IPS-18c (cell line): Measurements from ENCODE around the gene RFC4.
"Not testable (repeated sequence)": the region's sequence is repeated elsewhere in the genome, so short reads cannot be mapped to it uniquely, and the experiment has no call there.

Experiments
- H3K4me3 ChIP-seq: 2 replicates; pipeline ENCODE4 v1.7.0; 2013; ENCODE audit warnings: low read depth, mild to moderate bottlenecking, low read length, moderate library complexity; ENCODE audit not compliant: insufficient read depth
- H3K9me3 ChIP-seq: one replicate; pipeline ENCODE4 v1.6.1; 2013; ENCODE audit warnings: mild to moderate bottlenecking, low read length, moderate library complexity; ENCODE audit not compliant: control insufficient read depth, insufficient read depth

RFC4 gene

DNA sequence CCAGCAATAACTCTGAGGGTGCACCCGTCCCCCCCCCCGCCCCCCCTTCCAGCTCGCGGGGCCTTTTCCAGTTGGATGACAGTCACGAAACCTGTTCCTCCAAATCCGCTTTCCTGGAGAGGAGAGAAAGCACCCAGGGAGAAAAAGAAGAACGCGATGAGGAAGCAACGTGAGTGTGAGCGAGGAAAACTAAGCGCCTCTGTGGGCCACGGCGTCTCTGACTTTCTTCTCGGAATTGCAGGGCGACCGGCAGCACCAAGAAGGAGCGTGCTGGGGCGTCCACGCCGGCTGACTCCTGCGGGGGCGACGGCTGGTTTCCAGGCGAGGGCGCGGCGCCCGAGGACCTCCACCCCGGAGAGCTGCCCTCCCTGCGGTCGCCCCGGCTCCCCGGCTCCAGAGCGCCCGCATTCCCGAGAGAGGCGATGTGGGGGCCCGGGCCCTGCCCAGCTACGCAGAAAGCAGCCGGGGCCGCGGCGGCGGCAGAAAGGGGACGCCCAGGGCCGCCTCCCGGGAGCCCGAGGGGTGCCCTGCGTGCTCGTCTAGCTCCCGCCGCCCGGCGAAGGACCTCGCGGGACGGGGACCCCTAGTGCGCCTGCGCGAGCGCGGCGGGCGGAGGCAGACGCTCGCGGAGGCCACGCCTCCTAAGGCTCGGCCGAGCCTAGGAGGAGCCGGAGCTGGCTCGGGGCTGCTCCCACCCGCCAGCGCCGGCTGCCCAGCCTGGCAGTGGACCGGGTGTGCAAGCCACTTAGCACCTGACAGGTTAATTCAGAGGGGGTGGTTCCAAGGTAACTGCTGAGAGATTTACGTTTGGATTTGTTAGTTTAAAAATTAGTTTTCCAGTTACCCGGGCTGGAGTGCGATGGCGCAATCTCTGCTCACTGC is 20.9 kb upstream of the RFC4 start:
- Histone ChIP-seq H3K9me3 (no peaks in the 10 kb centered on the region), H3K4me3 (peak overlapping the region; percentile 62)

DNA sequence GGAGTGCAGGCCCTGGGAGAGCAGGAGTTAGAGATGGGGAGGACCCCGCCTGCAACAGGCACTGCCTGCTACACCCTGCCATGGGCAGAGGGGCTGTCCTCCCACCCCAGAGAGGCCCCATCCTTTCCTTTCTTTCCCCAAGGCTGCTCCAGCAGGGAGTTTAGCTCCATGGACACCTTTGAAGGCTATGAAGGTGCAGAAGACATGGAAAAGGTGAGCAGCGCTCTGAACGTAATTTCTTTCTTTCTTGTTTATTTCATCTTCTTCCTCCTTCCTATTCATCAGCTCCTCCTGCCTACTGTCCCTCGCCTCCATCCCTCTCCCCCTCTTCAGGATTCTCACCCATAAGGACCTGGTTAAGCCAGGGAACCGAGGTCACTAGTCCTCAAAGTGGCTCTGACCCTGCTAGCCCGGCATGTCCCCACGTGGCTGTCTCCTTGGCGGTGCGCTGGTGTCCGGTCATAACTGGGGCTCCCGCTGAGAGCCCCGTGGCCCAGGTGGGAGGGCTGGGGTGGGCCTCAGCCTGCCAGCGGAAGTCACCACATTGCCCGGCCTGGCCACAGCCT is 20.2 kb upstream of the RFC4 start:
- Histone ChIP-seq H3K9me3 (no peaks in the 10 kb centered on the region), H3K4me3 (peak overlapping the region; percentile 62; the same call in 1 of the 2 replicates)

DNA sequence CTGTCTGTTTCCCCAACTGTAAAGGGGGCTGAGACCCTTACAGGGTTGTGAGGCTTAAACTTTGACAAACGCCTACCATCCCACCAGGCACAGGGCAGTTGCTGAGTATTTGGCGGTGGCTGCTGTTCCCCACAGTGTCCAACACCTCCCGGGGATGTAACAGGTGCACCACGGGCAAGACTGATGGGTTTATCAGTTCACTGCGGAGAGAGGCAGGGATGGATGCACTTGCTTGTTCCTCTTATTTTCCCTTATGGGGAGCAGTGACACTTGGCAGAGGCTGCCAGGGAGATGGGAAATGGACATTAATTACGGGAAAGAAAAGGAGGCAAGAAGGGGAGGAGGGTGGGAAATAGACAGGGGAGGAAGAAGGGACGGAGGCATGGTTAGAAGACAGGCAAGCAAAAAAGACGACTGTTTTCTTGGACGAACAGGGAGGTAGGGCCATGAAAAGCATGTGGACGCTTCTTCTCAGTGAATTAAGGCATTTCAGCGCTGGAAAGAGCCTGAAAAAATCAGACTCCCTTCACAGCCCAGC is 19.7 kb upstream of the RFC4 start:
- H3K9me3 ChIP-seq: no peaks in the 10 kb centered on the region
- peak overlapping the region; percentile 62 for H3K4me3 ChIP-seq

DNA sequence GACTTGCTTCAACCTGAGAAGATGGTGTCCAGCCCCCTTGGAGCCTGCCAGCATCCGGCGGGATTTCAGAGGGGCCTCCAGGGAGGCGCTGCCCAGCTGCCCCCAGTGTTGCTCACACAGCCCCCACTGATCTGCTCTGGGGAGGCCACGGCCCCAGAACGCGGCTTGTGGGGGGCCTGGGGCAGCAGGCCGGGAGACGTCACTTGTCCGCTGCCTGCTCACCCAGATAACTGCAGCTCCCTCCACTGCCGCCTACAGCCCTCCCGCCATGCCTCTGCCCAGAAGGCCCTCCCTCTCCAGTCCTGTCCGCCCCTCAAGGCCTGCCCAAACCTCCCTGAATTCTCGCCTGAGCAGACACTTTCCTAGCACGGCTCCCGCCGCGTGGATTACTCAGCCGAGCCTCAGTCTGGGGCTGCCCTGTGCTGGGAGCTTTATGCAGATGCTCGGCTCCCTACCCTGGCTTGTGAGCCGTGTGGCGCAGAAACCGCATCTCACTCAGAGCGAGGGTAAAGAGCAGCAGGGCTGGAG is 19.1 kb upstream of the RFC4 start:
- Histone ChIP-seq H3K4me3 (peak overlapping the region; percentile 62), H3K9me3 (no peaks in the 10 kb centered on the region)

DNA sequence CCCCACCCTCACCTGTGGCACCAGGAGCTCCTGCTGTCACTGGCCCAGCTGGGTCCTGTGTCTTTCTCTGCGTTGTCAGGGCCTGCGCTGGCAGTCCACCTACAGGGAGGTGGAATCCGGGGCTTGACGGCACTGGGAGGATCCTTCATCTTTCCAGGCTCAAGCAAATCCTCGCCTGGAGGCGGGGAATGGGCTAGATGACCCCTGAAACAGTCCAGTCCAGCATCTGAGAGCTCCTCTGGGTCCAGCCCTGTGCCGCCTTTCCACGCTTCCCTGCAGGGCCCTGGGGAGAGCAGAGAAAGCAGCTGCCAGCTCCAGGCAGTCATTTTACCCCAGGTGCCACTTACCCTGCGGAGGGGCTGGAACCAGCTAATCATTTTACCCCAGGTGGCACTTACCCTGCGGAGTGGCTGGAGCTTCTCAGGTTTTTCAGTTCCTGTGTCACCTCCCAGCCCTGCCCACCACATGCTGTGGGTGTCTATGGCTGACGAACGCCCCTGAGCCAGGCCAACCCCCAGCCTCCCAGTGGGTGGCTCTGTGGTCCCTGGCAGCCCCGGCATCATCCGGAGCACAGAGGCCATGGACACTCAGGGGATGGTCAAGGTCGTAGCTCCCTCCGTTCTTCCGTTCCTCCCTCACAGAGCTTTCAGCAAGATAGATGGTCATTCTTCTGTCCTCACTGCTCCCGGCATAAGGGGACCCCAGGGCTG is 18.3 kb upstream of the RFC4 start:
- H3K9me3 ChIP-seq: no peaks in the 10 kb centered on the region
- H3K4me3 ChIP-seq: peak overlapping the region; percentile 62

DNA sequence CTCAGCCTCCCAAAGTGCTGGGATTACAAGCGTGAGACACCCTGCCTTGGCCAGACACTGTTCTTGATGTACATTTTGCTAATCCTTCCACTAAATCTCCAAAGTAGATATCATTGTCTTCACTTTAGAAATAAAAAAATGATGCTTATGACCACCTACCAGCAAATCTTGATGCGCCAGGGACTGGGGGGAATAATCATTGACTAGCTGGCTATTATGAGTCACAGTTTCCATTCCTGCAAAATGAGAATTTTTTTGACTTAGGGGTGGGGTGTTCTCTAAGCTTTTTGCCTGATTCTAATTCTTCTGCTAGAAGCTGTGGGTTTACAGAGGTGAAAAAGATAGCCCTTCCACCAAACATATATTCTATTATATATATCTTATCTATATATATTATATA is 17.1 kb upstream of the RFC4 start:
- Histone ChIP-seq H3K4me3 (no peak overlapping the region), H3K9me3 (no peaks in the 10 kb centered on the region)

DNA sequence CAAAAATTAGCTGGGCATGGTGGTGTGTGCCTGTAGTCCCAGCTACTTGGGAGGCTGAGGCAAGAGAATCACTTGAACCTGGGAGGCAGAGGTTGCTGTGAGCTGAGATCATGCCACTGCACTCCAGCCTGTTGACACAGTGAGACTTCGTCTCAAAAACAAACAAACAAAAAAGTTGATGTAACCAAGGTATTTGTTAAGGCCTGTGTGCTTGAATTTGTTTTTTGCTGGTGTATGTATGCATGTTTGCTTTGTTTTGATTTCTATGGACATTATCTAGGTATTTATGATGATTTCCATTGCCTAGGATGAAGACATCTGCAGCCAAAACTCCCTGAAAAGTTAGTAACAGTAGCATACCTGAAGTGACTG is 16.1 kb upstream of the RFC4 start:
- H3K4me3 ChIP-seq, H3K9me3 ChIP-seq: not testable (repeated sequence)

DNA sequence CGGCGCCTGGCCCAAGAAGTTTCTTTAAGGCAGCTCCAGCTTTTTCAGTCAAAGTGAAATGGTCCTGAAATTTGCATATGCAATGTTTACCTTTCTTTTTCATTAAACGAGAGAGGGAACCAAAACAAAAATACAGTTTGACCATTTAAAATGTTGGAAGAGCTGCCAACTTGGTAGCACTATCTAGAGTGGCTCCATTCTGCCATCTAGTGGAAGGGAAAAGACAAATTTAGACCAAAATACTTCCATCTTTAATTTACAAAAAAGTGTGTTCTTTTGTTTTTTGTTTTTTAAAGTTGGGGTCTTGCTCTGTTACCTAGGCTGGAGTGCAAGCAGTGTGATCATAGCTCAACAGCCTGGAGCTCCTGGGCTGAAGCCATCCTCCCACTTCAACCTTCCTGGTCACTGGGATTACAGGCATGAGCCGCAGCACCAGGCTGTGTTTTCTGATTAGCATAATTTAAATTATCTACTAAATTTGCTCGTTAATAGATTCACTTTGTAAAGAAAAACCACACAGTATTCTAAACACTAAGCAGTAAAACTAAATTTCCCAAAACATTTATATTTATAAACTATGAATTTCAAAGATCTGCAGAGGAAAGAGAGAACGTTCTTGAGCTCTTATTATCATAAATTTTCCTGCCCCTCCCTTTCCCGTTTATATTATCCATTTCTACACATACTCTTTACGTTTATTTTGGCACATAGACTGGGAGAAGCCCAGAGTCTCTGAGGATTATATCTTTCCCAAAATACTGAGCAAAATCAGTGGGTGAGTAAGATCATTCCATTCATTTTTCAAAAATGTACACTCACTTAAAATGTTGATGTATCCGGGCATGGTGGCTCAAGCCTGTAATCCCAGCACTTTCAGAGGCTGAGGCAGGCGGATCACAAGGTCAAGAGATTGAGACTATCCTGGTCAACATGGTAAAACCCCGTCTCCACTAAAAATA is 15.4 kb upstream of the RFC4 start:
- H3K9me3 ChIP-seq: no peaks in the 10 kb centered on the region
- no peak overlapping the region for H3K4me3 ChIP-seq

DNA sequence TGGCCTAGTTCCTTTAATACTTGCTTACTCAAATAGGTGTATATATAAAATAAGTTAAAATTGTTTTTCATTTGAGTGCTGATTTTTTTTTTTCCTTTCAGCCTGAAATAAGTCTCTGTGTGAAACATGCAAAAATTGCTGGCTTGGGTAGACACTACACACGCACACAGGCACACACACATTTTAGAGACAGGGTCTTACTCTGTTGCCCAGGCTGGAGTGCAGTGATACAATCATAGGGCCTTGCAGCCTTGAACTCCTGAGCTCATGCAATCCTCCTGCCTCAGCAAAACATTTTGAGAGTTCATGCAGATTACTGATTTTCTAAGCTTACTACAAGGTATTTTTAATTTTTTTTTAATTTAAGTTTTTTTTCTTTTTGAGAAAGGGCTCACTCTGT is 12.7 kb upstream of the RFC4 start:
- H3K4me3 ChIP-seq: no peak overlapping the region

DNA sequence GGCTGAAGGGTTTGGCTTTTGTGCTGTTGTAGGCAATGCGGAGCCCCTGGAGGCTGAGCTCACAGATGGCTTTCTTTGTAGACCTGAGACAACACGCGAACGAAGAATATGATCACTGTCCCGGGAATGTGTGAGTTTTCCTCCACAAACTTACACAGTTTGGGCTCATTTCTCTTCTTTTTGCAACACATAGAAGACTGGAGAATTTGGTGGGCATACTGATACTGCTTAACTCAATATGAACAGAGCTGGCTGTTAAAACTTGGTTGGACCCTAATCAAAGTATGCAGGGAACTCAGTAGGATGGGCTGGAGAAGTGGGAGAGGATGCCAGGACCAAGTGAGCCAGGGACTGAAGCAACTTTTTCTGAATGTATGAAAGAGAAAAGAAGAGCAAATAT is 12.2 kb upstream of the RFC4 start:
- Histone ChIP-seq H3K4me3 (no peak overlapping the region), H3K9me3 (no peaks in the 10 kb centered on the region)

More for the DNA sequence above, 12.7 kb upstream of the RFC4 start:
- H3K9me3 ChIP-seq: no peaks in the 10 kb centered on the region

DNA sequence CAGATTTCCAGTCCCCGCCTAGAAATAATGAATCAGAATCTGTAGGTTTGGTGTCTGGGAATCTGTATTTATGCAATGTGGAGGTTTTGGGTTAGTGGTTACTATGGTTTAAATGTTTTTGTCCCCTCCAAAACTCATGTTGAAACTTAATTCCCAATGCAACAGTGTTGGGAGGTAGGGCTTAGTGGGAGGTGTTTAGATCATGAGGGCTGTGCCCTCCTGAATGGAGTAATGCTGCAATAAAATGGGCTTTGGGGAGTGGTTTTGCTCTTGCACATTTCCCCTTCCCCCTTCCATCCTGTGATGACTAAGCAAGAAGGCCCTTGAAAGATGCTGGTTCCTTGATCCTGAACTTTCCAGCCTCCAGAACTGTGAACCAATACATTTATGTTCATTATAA is 9.2 kb upstream of the RFC4 start:
- Histone ChIP-seq H3K4me3 (no peak overlapping the region), H3K9me3 (no peaks in the 10 kb centered on the region)

DNA sequence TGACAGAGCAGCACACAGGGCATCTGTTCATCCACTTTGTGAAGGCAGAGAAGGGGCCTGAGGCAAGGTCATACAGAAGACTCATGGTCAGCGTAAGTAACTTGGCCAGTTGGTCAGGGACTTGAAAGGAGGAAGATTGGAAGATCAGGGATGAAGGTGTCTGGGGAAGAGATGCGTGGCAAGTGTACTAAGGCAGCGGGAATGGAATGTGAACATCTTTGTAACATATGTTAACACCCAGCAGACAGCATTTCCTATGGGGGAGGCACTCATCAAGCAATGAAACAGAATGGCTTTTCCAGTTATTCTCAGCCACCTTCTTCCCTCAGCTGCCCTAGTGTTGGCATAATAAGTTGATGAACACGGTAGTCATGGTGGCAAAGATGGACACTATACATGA is 7.8 kb upstream of the RFC4 start:
- Histone ChIP-seq H3K9me3 (no peaks in the 10 kb centered on the region), H3K4me3 (no peak overlapping the region)

DNA sequence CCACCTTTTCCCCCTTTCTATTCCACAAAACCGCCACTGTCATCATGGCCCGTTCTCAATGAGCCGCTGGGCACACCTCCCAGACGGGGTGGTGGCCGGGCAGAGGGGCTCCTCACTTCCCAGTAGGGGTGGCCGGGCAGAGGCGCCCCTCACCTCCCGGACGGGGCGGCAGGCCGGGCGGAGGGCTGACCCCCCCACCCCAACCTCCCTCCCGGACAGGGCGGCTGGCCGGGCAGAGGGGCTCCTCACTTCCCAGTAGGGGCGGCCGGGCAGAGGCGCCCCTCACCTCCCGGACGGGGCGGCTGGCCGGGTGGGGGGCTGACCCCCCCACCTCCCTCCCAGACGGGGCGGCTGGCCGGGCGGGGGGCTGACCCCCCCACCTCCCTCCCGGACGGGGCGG is 5.0 kb upstream of the RFC4 start:
- H3K9me3 ChIP-seq, H3K4me3 ChIP-seq: not testable (repeated sequence)

DNA sequence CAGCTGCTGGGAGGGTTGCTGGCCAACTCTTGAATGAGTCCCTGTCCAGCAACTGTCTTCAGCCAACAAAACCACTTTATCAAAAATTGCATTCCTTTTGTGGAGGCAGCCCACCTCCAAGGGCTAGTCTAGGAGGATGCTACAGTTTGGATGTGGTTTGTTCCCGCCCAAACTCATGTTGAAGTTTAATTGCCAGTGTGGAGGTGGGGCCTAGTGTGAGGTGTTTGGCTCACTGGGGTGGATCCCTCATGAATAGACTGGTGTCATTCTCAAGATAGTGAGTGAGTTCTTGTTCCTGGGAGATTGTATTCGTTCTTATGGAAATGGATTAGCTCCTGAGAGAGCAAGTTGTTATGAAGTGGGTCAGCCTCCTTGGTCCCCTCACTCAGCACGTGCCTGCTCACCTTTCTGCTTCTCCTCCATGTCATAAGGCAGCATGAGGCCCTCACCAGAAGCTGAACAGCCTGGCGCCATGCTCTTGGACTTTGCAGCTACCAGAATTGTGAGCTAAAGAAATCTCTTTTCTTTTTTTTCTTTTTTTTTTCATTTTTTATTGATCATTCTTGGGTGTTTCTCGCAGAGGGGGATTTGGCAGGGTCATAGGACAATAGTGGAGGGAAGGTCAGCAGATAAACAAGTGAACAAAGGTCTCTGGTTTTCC is 4.2 kb upstream of the RFC4 start:
- H3K4me3 ChIP-seq: no peak overlapping the region
- no peaks in the 10 kb centered on the region for H3K9me3 ChIP-seq

DNA sequence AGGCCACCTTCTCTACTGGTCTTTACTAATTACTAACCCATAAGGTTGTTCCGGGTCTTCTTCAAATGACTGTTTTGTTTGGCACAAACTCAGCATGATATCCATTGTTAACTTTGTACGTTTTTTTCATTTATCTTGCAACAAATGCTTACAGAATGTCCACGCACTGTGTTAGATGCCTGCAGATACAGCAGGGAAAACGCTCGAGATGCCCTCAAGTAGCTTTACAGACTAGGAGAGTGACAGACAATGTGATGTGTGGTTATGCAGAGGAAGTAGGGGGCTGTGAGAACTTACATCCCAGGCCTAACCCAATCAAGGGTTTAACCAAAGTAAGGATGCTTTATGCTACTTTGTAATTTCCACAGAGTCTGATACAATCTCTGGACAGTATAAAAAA is 949 bp upstream of the RFC4 start:
- Histone ChIP-seq H3K9me3 (no peaks in the 10 kb centered on the region), H3K4me3 (peak overlapping the region; percentile 96)

DNA sequence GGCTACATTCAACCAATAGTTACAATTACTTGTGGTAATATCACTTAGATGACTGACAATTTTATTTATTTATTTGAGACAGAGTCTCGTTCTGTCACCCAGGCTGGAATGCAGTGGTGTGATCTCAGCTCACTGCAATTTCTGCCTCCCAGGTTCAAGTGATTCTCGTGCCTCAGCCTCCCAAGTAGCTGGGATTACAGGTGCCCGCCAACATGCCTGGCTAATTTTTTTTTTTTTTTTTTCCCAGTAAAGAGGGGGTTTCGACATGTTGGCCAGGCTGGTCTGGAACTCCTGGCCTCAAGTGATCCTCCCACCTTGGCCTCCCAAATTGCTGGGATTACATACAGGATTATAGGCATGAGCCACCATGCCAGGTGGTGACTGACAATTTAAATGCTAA is 2.8 kb downstream of the RFC4 start:
- H3K4me3 ChIP-seq: not testable (repeated sequence)

More for the DNA sequence above, 2.8 kb downstream of the RFC4 start:
- H3K9me3 ChIP-seq: not testable (repeated sequence)
